CD4-positive, alpha-beta memory T cell (primary cell): ENCODE measurements around the gene PRC1. TPM values are rescaled to one million over a fixed set of nuclear protein-coding genes. Genes with fewer than 3 reads are reported as not detected.
A peak's percentile ranks its signal among the peaks of the same experiment; 100 is the strongest.

Experiments used
- CTCF ChIA-PET: fragments of 350-600 bp; sonication (Branson Sonifier 250); formaldehyde crosslinking; loops from one replicate; lab custom pipeline; 2021; ENCODE audit warnings: inconsistent platforms; ENCODE audit not compliant: partially characterized antibody; lab: Charles Lee
- POLR2A ChIA-PET: fragments of 350-600 bp; sonication (Branson Sonifier 250); formaldehyde crosslinking; loops from one replicate; lab custom pipeline; 2021; ENCODE audit not compliant: partially characterized antibody; lab: Charles Lee
- DNase-seq, 5 donors: peaks; one replicate each; pipeline versions ENCODE4 v3.0.0 to v3.0.0-alpha.2; 2020 to 2022; ENCODE audit warnings: mixed read lengths in 1 of 5
- H3K27ac ChIP-seq: one replicate; pipeline ENCODE4 v1.7.0; 2013; ENCODE audit warnings: low read depth, low read length
- H3K27me3 ChIP-seq: 2 replicates; pipeline ENCODE4 v1.7.0; 2013; ENCODE audit warnings: mild to moderate bottlenecking, low read length, moderate library complexity; ENCODE audit not compliant: insufficient read depth
- H3K36me3 ChIP-seq: 2 replicates; pipeline ENCODE4 v1.7.0; 2013; ENCODE audit warnings: mild to moderate bottlenecking, low read length, moderate library complexity; ENCODE audit not compliant: insufficient read depth
- H3K4me1 ChIP-seq: 2 replicates; pipeline ENCODE4 v1.7.0; 2013; ENCODE audit warnings: mild to moderate bottlenecking, low read length, moderate library complexity; ENCODE audit not compliant: insufficient read depth
- H3K4me3 ChIP-seq, 2 donors: one replicate each; pipeline ENCODE4 v1.7.0; 2013; ENCODE audit warnings: low read length in 2 of 2, mild to moderate bottlenecking in 1 of 2
- H3K9me3 ChIP-seq, 2 donors: one replicate each; pipeline ENCODE4 v1.7.0; 2013; ENCODE audit warnings: low read length in 2 of 2, control low read depth in 1 of 2; ENCODE audit not compliant: control insufficient read depth in 1 of 2
- H3K27ac Mint-ChIP-seq, 7 donors: one replicate each; pipeline ENCODE4 v1.8.0; 2020 to 2021; ENCODE audit warnings: mixed read lengths in 7 of 7, mild to moderate bottlenecking in 6 of 7, inconsistent platforms in 3 of 7, moderate library complexity in 3 of 7
- H3K27me3 Mint-ChIP-seq, 2 donors: one replicate each; pipeline ENCODE4 v1.8.0; 2020 to 2021; ENCODE audit warnings: mixed read lengths in 2 of 2
- H3K36me3 Mint-ChIP-seq, 2 donors: one replicate each; pipeline ENCODE4 v1.8.0; 2020 to 2021; ENCODE audit warnings: mixed read lengths in 2 of 2, inconsistent platforms in 1 of 2, mild to moderate bottlenecking in 1 of 2
- H3K4me1 Mint-ChIP-seq, 4 donors: one replicate each; pipeline ENCODE4 v1.8.0; 2020 to 2021; ENCODE audit warnings: mixed read lengths in 4 of 4, mild to moderate bottlenecking in 1 of 4
- H3K4me3 Mint-ChIP-seq, 8 donors: one replicate each; pipeline ENCODE4 v1.8.0; 2020 to 2021; ENCODE audit warnings: mixed read lengths in 8 of 8, mild to moderate bottlenecking in 7 of 8, moderate library complexity in 6 of 8, inconsistent platforms in 3 of 8
- H3K9me3 Mint-ChIP-seq, 8 donors: one replicate each; pipeline ENCODE4 v1.8.0; 2020 to 2021; ENCODE audit warnings: mixed read lengths in 8 of 8, mild to moderate bottlenecking in 5 of 8, inconsistent platforms in 3 of 8, moderate library complexity in 1 of 8
- intact Hi-C: fragments of 100-400 bp; cut with micrococcal nuclease; formaldehyde crosslinking; loops from one replicate; pipeline ENCODE4 v1.15.1; 2023
- polyA plus RNA-seq, 2 donors: library from polyadenylated mRNA; unstranded; fragments of 300-500 nt; fragmentation: Illumina TruSeq; gene quantifications; one replicate each; pipeline ENCODE4 v1.2.3, GENCODE V29; 2021
- total RNA-seq, 2 experiments: library from RNA; stranded (reverse); gene quantifications; one replicate each; pipeline ENCODE4 v1.2.3, GENCODE V29; 2021

Gene PRC1
- total and polyA plus RNA-seq, 4 experiments from 2014 or later = 2.3 to 8.6 (median 5.2) TPM

- peak in 1 of 5 donors; percentile 48 for DNase-seq
- Histone ChIP-seq H3K4me1 (peaks cover 15% of the 10 kb centered on the region), H3K9me3 (no peaks in the 10 kb centered on the region), H3K27me3 (no peaks in the 10 kb centered on the region), H3K27ac (no peak overlapping the region), H3K36me3 (peaks cover 16% of the 10 kb centered on the region), H3K4me3 (no peak overlapping the region)
- ChIA-PET POLR2A (interaction anchor here (0.6 to 7.8 kb wide), 5 partner anchors 24 to 76 kb away, joined by 3 to 130 read pairs (median 5); partner anchors contain the start of genes HDDC3, UNC45A and VPS33B), CTCF (interaction anchor here (0.6 to 11.2 kb wide), 21 partner anchors 9 to 314 kb away, joined by 3 to 155 read pairs (median 7); partner anchors contain the start of genes HDDC3, MAN2A2, UNC45A and VPS33B)
- intact Hi-C loops = loop anchor here (2.0 kb wide), 1 partner anchor 76 kb away; no protein-coding TSS in a partner anchor
- Mint-ChIP-seq H3K4me1 (peaks cover 6 to 26% (median 18%) of the 10 kb centered on the region in 4 donors), H3K9me3 (peaks cover 0 to 2% (median 0%) of the 10 kb centered on the region in 8 donors), H3K4me3 (peak overlapping the region in 6 of 8 donors; percentile 40 to 72 (median 65)), H3K27ac (peak overlapping the region in 3 of 7 donors; percentile 53 to 92 (median 70)), H3K36me3 (peaks cover 22 to 42% of the 10 kb centered on the region in 2 donors), H3K27me3 (no peaks in the 10 kb centered on the region)
Observed at GRCh38 chr15:90957031-90957790, 37.1 kb downstream of the PRC1 start.

GRCh38 chr15:90956274-90957030 is 37.9 kb downstream of the PRC1 start:
- Histone ChIP-seq H3K36me3 (peaks cover 21% of the 10 kb centered on the region), H3K27ac (peak overlapping the region; percentile 1), H3K4me3 (no peak overlapping the region), H3K27me3 (no peaks in the 10 kb centered on the region), H3K9me3 (no peaks in the 10 kb centered on the region), H3K4me1 (peaks cover 15% of the 10 kb centered on the region)
- peaks cover 20 to 42% of the 10 kb centered on the region in 2 donors for H3K36me3 Mint-ChIP-seq
- H3K9me3 Mint-ChIP-seq = peaks cover 0 to 4% (median 0%) of the 10 kb centered on the region in 8 donors
- CTCF ChIA-PET = interaction anchor here (0.6 to 11.2 kb wide), 25 partner anchors 8 to 315 kb away, joined by 3 to 155 read pairs (median 5); partner anchors contain the start of genes HDDC3, MAN2A2, UNC45A and VPS33B
- peak overlapping the region; percentile 58 to 89 (median 63) for H3K4me3 Mint-ChIP-seq
- H3K27me3 Mint-ChIP-seq = no peaks in the 10 kb centered on the region
- POLR2A ChIA-PET = interaction anchor here (0.6 to 7.8 kb wide), 5 partner anchors 23 to 77 kb away, joined by 3 to 130 read pairs (median 5); partner anchors contain the start of genes HDDC3, UNC45A and VPS33B
- DNase-seq = peak; percentile 27 to 51 (median 42)
- H3K27ac Mint-ChIP-seq = peak overlapping the region in 5 of 7 donors; percentile 37 to 86 (median 75)
- H3K4me1 Mint-ChIP-seq = peaks cover 6 to 26% (median 18%) of the 10 kb centered on the region in 4 donors
- intact Hi-C loops = loop anchor here (1.0 to 2.0 kb wide), 3 partner anchors 76 to 315 kb away; no protein-coding TSS in a partner anchor

GRCh38 chr15:90955624-90956273 is 38.6 kb downstream of the PRC1 start:
- Histone ChIP-seq H3K4me1 (peaks cover 15% of the 10 kb centered on the region), H3K9me3 (no peaks in the 10 kb centered on the region), H3K36me3 (peaks cover 18% of the 10 kb centered on the region), H3K27ac (peak overlapping the region; percentile 1), H3K27me3 (no peaks in the 10 kb centered on the region), H3K4me3 (peak overlapping the region; percentile 90 to 98)
- DNase-seq = no peak
- CTCF ChIA-PET = interaction anchor here (1.0 to 11.2 kb wide), 21 partner anchors 8 to 316 kb away, joined by 3 to 155 read pairs (median 7); partner anchors contain the start of genes HDDC3, MAN2A2, UNC45A and VPS33B
- Mint-ChIP-seq H3K4me3 (peak overlapping the region; percentile 79 to 92 (median 88)), H3K27ac (peak overlapping the region in 5 of 7 donors; percentile 42 to 95 (median 82)), H3K4me1 (peaks cover 6 to 26% (median 18%) of the 10 kb centered on the region in 4 donors), H3K9me3 (peaks cover 0 to 4% (median 0%) of the 10 kb centered on the region in 8 donors), H3K36me3 (peaks cover 13 to 40% of the 10 kb centered on the region in 2 donors), H3K27me3 (no peaks in the 10 kb centered on the region)
- POLR2A ChIA-PET = interaction anchor here (0.8 to 7.8 kb wide), 4 partner anchors 13 to 77 kb away, joined by 3 to 130 read pairs (median 8); partner anchors contain the start of genes HDDC3 and UNC45A
- intact Hi-C loops = loop anchor here (1.0 to 2.0 kb wide), 6 partner anchors 20 to 316 kb away; partner anchors contain the start of genes UNC45A and VPS33B

DNA sequence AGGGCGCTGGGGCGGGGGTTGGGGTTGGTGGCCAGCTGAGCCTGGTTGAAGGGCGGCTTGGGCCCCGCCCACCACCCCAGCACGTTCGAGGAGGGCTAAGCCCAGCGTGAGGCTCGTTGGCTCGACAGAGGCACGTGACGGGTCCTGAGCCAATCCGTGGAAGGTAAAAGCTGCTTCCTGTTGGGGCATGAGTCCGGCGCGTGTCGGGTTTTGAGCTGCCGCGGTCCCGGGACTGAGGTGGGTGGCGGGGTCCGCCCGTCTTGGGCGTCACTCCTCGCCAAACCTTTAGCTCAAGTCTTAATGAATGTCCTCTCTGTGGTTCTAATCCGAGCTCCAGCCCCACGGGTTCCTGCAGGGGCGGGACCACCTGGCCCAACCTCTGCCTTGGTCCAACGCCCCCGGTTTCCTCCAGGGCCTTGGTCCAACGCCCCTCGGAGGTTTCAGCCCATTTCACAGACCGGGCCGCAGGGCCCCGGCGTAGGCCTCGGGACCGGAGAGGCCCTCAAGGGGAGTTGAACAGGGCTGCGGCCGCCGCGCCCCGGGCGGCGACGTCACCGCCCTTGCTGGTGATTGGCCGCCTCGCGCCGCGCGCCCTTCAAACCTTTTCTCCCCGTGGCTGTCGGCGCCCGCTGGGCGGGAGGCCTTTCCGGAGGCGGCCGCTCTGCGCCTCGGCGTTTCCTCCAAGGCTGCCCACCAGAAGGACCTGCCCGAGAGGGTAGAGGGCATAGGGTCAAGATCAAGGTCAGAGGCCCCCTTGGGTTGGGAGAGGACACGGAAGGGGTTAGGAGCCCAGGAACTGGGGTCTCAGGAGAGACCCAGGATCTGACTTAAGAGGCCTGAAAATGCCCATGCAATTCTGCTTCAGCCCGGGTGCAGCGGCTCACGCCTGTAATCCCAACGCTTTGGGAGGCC is 39.4 kb downstream of the PRC1 start, which contains the start of gene RCCD1:
TSS of gene RCCD1 (plus strand) at position 173 of the 912 bp plus-strand sequence. CDS start 1,851 bp downstream, outside the sequence.
- H3K36me3 ChIP-seq = peaks cover 25% of the 10 kb centered on the region
- H3K27me3 ChIP-seq = no peaks in the 10 kb centered on the region
- H3K27ac ChIP-seq = peak within 1 kb of the TSS; percentile 94
- no peaks in the 10 kb centered on the region for H3K9me3 ChIP-seq
- H3K4me3 Mint-ChIP-seq = peak within 1 kb of the TSS; percentile 85 to 92 (median 88)
- no peaks in the 10 kb centered on the region for H3K27me3 Mint-ChIP-seq
- peak; percentile 84 to 91 (median 85) for DNase-seq
- peak within 1 kb of the TSS; percentile 90 to 98 for H3K4me3 ChIP-seq
- peak within 1 kb of the TSS; percentile 82 to 98 (median 95) for H3K27ac Mint-ChIP-seq
- POLR2A ChIA-PET = interaction anchor here (0.7 to 7.8 kb wide), 10 partner anchors 12 to 425 kb away, joined by 3 to 130 read pairs (median 6); partner anchors contain the start of genes BLM, HDDC3, MAN2A2 and UNC45A
- H3K9me3 Mint-ChIP-seq = peaks cover 0 to 4% (median 0%) of the 10 kb centered on the region in 8 donors
- peaks cover 6 to 26% (median 18%) of the 10 kb centered on the region in 4 donors for H3K4me1 Mint-ChIP-seq
- H3K4me1 ChIP-seq = peaks cover 15% of the 10 kb centered on the region
- intact Hi-C loops = loop anchor here (1.0 to 2.0 kb wide), 4 partner anchors 20 to 68 kb away; partner anchors contain the start of genes PRC1, UNC45A and VPS33B
- H3K36me3 Mint-ChIP-seq = peaks cover 17 to 42% of the 10 kb centered on the region in 2 donors
- CTCF ChIA-PET = interaction anchor here (0.7 to 11.2 kb wide), 17 partner anchors 9 to 866 kb away, joined by 3 to 155 read pairs (median 5); partner anchors contain the start of genes HDDC3, MAN2A2 and UNC45A

DNA sequence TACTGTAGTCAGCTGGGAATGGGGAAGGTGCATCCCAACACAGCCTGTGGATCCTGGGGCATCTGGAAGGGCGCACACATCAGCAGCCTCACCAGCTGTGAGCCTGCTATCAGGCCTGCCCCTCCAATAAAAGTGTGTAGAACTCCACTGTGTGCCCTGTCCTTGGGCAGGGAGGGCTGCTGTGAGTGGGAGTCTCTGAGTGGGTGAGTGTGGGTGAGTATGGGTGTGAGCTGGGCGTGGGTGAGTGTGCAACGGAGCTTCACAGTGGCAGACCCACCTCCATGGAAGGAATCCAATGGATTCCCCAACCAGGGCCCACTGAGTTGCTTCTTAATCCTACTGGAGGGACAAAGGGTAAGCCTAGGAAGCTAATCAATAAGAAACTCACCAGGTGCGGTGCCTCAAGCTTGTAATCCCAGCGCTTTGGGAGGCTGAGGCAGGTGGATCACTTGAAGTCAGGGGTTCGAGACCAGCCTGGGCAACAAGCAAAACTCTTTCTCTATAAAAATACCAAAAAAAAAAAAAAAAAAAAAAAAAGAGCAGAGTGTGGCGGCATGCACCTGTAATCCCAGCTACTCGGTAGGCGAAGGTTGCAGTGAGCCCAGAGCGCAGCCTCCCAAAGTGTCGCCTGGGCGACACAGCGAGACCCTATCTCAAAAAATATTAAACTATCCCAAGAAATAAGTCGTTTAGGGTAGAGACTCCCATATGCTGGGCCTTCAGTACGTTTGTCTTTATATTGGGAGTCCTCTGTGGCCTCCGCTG is 40.2 kb downstream of the PRC1 start:
- intact Hi-C loops = loop anchor here (1.0 to 2.0 kb wide), 2 partner anchors 40 to 69 kb away; partner anchors contain the start of genes PRC1 and VPS33B
- peaks cover 0 to 4% (median 0%) of the 10 kb centered on the region in 8 donors for H3K9me3 Mint-ChIP-seq
- peak overlapping the region; percentile 85 to 92 (median 88) for H3K4me3 Mint-ChIP-seq
- no peak for DNase-seq
- Histone ChIP-seq H3K4me1 (peaks cover 15% of the 10 kb centered on the region), H3K9me3 (no peaks in the 10 kb centered on the region), H3K36me3 (peaks cover 26% of the 10 kb centered on the region), H3K27me3 (no peaks in the 10 kb centered on the region), H3K27ac (peak overlapping the region; percentile 94), H3K4me3 (peak overlapping the region; percentile 90 to 98)
- peaks cover 16 to 42% of the 10 kb centered on the region in 2 donors for H3K36me3 Mint-ChIP-seq
- POLR2A ChIA-PET = interaction anchor here (0.7 to 7.8 kb wide), 11 partner anchors 11 to 424 kb away, joined by 3 to 130 read pairs (median 4); partner anchors contain the start of genes BLM, HDDC3, MAN2A2 and PRC1
- peak overlapping the region; percentile 82 to 98 (median 95) for H3K27ac Mint-ChIP-seq
- H3K27me3 Mint-ChIP-seq = no peaks in the 10 kb centered on the region
- peaks cover 6 to 26% (median 18%) of the 10 kb centered on the region in 4 donors for H3K4me1 Mint-ChIP-seq
- CTCF ChIA-PET = interaction anchor here (0.7 to 11.2 kb wide), 10 partner anchors 11 to 865 kb away, joined by 3 to 155 read pairs (median 4); partner anchors contain the start of genes HDDC3, MAN2A2 and UNC45A
